CD14-positive monocyte (primary cell): ENCODE results near the gene ESPN. TPM values are rescaled to one million over a fixed set of nuclear protein-coding genes. Genes with fewer than 3 reads are reported as not detected.

Experiments used
- DNase-seq, 3 donors: peaks; one replicate each; pipeline ENCODE4 v3.0.0-alpha.2; 2011 to 2022
- H2AFZ ChIP-seq: 2 replicates; pipeline ENCODE4 v1.6.0; 2012; ENCODE audit warnings: mild to moderate bottlenecking, low read depth, low read length, inconsistent platforms; ENCODE audit not compliant: insufficient read depth, poor library complexity, severe bottlenecking
- H3K27ac ChIP-seq, 2 donors: 1 replicate in 1 of 2; 2 replicates in 1 of 2; pipeline ENCODE4 v1.5.1; 2012 to 2013; ENCODE audit warnings: low read length in 2 of 2, control low read depth in 1 of 2, inconsistent platforms in 1 of 2, low read depth in 1 of 2, mild to moderate bottlenecking in 1 of 2
- H3K27me3 ChIP-seq, 2 donors: one replicate each; pipeline versions ENCODE4 v1.6.0 to v1.6.1; 2011 to 2013; ENCODE audit warnings: low read length in 2 of 2; ENCODE audit not compliant: control insufficient read depth in 2 of 2, insufficient read depth in 2 of 2
- H3K36me3 ChIP-seq, 2 donors: replicated peaks in 1 of 2; 1 replicate in 1 of 2; 2 replicates in 1 of 2; pipeline versions ENCODE4 v1.5.1 to v1.6.1; 2012 to 2013; ENCODE audit warnings: low read length in 2 of 2, control low read depth in 1 of 2, inconsistent platforms in 1 of 2, mild to moderate bottlenecking in 1 of 2; ENCODE audit not compliant: insufficient read depth in 2 of 2, control insufficient read depth in 1 of 2
- H3K4me1 ChIP-seq, 2 donors: 1 replicate in 1 of 2; 2 replicates in 1 of 2; pipeline versions ENCODE4 v1.5.1 to v1.6.1; 2012 to 2013; ENCODE audit warnings: low read length in 2 of 2, control low read depth in 1 of 2, inconsistent platforms in 1 of 2, mild to moderate bottlenecking in 1 of 2, moderate library complexity in 1 of 2; ENCODE audit not compliant: insufficient read depth in 2 of 2, control insufficient read depth in 1 of 2
- H3K4me2 ChIP-seq: replicated peaks from 2 replicates; pipeline ENCODE3; 2012; ENCODE audit warnings: low read length, moderate library complexity, mild to moderate bottlenecking; ENCODE audit not compliant: poor library complexity, severe bottlenecking; ENCODE audit errors: extremely low read depth
- H3K4me3 ChIP-seq, 3 experiments: fragments of 200-600 bp in 1 of 3; sonication (generic) in 1 of 3; replicated peaks in 1 of 3; 1 replicate in 2 of 3; 2 replicates in 1 of 3; pipeline ENCODE4 v1.5.1; 2011 to 2013; ENCODE audit warnings: low read length in 3 of 3, mild to moderate bottlenecking in 3 of 3, control low read depth in 2 of 3, low read depth in 2 of 3, inconsistent platforms in 1 of 3, moderate library complexity in 1 of 3
- H3K79me2 ChIP-seq: 2 replicates; pipeline ENCODE4 v1.6.0; 2012; ENCODE audit warnings: mild to moderate bottlenecking, control low read depth, inconsistent platforms, low read length, moderate library complexity; ENCODE audit not compliant: insufficient read depth
- H3K9ac ChIP-seq: 2 replicates; pipeline ENCODE4 v1.6.0; 2017; ENCODE audit warnings: low read length, mild to moderate bottlenecking; ENCODE audit not compliant: insufficient read depth, poor library complexity, severe bottlenecking
- H3K9me3 ChIP-seq, 2 donors: replicated peaks in 1 of 2; 1 replicate in 1 of 2; 2 replicates in 1 of 2; pipeline versions ENCODE4 v1.5.1 to v1.6.1; 2012 to 2013; ENCODE audit warnings: low read length in 2 of 2, control low read depth in 1 of 2; ENCODE audit not compliant: control insufficient read depth in 1 of 2, insufficient read depth in 1 of 2
- H4K20me1 ChIP-seq: 2 replicates; pipeline ENCODE4 v1.6.0; 2012; ENCODE audit warnings: mild to moderate bottlenecking, low read length, control low read depth, moderate library complexity; ENCODE audit not compliant: insufficient read depth
- H3K27ac Mint-ChIP-seq, 7 donors: one replicate each; pipeline ENCODE4 v1.8.0; 2020; ENCODE audit warnings: mild to moderate bottlenecking in 7 of 7, mixed read lengths in 7 of 7, moderate library complexity in 6 of 7, inconsistent platforms in 2 of 7
- H3K27me3 Mint-ChIP-seq, 3 donors: one replicate each; pipeline ENCODE4 v1.8.0; 2021 to 2022; ENCODE audit warnings: low read depth in 3 of 3, mild to moderate bottlenecking in 3 of 3, mixed read lengths in 3 of 3, moderate library complexity in 3 of 3, inconsistent platforms in 1 of 3
- H3K36me3 Mint-ChIP-seq, 2 donors: one replicate each; pipeline ENCODE4 v1.8.0; 2020; ENCODE audit warnings: mixed read lengths in 2 of 2, inconsistent platforms in 1 of 2, mild to moderate bottlenecking in 1 of 2
- H3K4me1 Mint-ChIP-seq: one replicate; pipeline ENCODE4 v1.8.0; 2020; ENCODE audit warnings: mild to moderate bottlenecking, mixed read lengths
- H3K4me3 Mint-ChIP-seq, 2 donors: one replicate each; pipeline ENCODE4 v1.8.0; 2020; ENCODE audit warnings: mild to moderate bottlenecking in 2 of 2, mixed read lengths in 2 of 2, moderate library complexity in 1 of 2
- H3K9me3 Mint-ChIP-seq, 7 donors: one replicate each; pipeline ENCODE4 v1.8.0; 2020 to 2022; ENCODE audit warnings: mixed read lengths in 7 of 7, mild to moderate bottlenecking in 6 of 7, moderate library complexity in 6 of 7, inconsistent platforms in 2 of 7
- CTCF ChIP-seq: fragments of 200-600 bp; IDR thresholded peaks from one replicate; pipeline ENCODE4 v1.8.0; 2022; ENCODE audit warnings: antibody characterized with exemption, mild to moderate bottlenecking
- WGBS: methylation state at CpG from one replicate; pipeline ENCODE4 v1.1.5; 2013; ENCODE audit warnings: missing lambda C conversion rate; ENCODE audit not compliant: insufficient coverage; 5-methylcytosine and 5-hydroxymethylcytosine counted together
- intact Hi-C, 2 donors: fragments of 100-400 bp; cut with micrococcal nuclease; formaldehyde crosslinking; loops; one replicate each; pipeline versions ENCODE4 v1.15.0 to v1.15.1; 2023
- polyA plus RNA-seq, 3 donors: library from polyadenylated mRNA; depleted of rRNA in 1 of 3; unstranded in 2 of 3; stranded (reverse) in 1 of 3; fragments of 300-500 nt in 2 of 3; fragments of >200 nt in 1 of 3; fragmentation: Illumina TruSeq in 2 of 3; gene quantifications; 1 replicate in 2 of 3; 2 replicates in 1 of 3; pipeline ENCODE4 v1.2.3, GENCODE V29; 2012 to 2021

Gene ESPN
- polyA plus RNA-seq, 3 donors, result not detected

- Histone ChIP-seq H2AFZ (no peak overlapping the region), H3K4me3 (no peak overlapping the region), H3K27me3 (no peaks in the 10 kb centered on the region), H3K9me3 (peaks cover 0 to 5% of the 10 kb centered on the region in 2 donors), H3K9ac (no peak overlapping the region), H3K4me1 (peaks cover 0 to under 1% of the 10 kb centered on the region in 2 donors), H3K4me2 (no peak overlapping the region), H3K27ac (no peak overlapping the region), H4K20me1 (no peaks in the 10 kb centered on the region), H3K79me2 (peaks cover 3% of the 10 kb centered on the region), H3K36me3 (no peaks in the 10 kb centered on the region)
- Mint-ChIP-seq H3K27me3 (peaks cover 0 to 1% (median 0%) of the 10 kb centered on the region in 3 donors), H3K9me3 (peaks cover 3 to 13% (median 8%) of the 10 kb centered on the region in 7 donors), H3K4me3 (no peak overlapping the region), H3K36me3 (no peaks in the 10 kb centered on the region), H3K4me1 (peaks cover 5% of the 10 kb centered on the region), H3K27ac (no peak overlapping the region)
- WGBS, result 92% methylated on average over 8 of the region's 10 CpGs
- intact Hi-C loops, result no loop called here
- no peak for TF ChIP-seq CTCF
- no peak for DNase-seq
Observed at GRCh38 chr1:6386371-6386949, 38.1 kb upstream of the ESPN start.

GRCh38 chr1:6389971-6390370 lies 34.6 kb upstream of the ESPN start:
- peaks cover 3% of the 10 kb centered on the region for H4K20me1 ChIP-seq
- no peak overlapping the region for H3K4me3 Mint-ChIP-seq
- H3K4me3 ChIP-seq, result no peak overlapping the region
- no peak overlapping the region for H3K9ac ChIP-seq
- H3K9me3 ChIP-seq, result no peaks in the 10 kb centered on the region
- no peak overlapping the region for H3K27ac Mint-ChIP-seq
- H3K4me2 ChIP-seq, result no peak overlapping the region
- H3K27ac ChIP-seq, result no peak overlapping the region
- H3K4me1 ChIP-seq, result peaks cover 18 to 24% of the 10 kb centered on the region in 2 donors
- H3K9me3 Mint-ChIP-seq, result no peaks in the 10 kb centered on the region
- DNase-seq, result no peak
- 100% methylated on average over 8 of the region's 9 CpGs for WGBS
- H3K36me3 ChIP-seq, result no peaks in the 10 kb centered on the region
- peaks cover 0 to 9% of the 10 kb centered on the region in 2 donors for H3K27me3 ChIP-seq
- H3K36me3 Mint-ChIP-seq, result no peaks in the 10 kb centered on the region
- TF ChIP-seq CTCF, result no peak
- no peak overlapping the region for H2AFZ ChIP-seq
- peaks cover 25% of the 10 kb centered on the region for H3K4me1 Mint-ChIP-seq
- no peaks in the 10 kb centered on the region for H3K79me2 ChIP-seq
- peaks cover 6 to 11% (median 9%) of the 10 kb centered on the region in 3 donors for H3K27me3 Mint-ChIP-seq
- intact Hi-C loops, result loop anchor here in 1 of 2 donors (5.0 to 10.0 kb wide), 3 partner anchors 148 to 395 kb away; partner anchors contain the start of genes HES3, NOL9, NPHP4 and TAS1R1
